Hippocampal formation (tissue), 2 donors: ENCODE measurements around the gene TMEM163.
"Not testable (repeated sequence)": the region's sequence is repeated elsewhere in the genome, so short reads cannot be mapped to it uniquely, and the experiment has no call there.

Experiments used
- DNase-seq, 2 donors: peaks; one replicate each; lab custom pipeline; 2025; lab: John Stamatoyannopoulos, UW

The TMEM163 gene

GRCh38 chr2:134621939-134622705 lies 96.7 kb downstream of the TMEM163 start:
- no peak for DNase-seq

DNA sequence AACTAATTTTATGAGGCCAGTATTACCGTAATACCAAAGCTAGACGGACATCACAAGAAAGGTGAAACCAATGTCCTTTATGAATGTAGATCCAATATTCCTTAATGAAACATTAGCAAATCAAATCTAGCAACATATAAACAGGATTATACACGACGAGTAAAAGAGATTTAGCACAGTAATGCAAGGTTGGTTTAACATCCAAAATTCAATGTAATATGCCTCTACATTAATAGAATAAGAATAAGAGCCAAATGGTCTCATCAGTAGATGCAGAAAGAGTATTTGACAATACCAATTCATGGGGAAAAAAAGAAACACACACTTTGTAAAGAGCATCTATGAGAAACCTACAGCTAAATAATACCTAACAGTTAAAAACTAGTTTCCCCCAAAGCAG lies 99.5 kb downstream of the TMEM163 start:
- no peak for DNase-seq

GRCh38 chr2:134615480-134615879 lies 103.3 kb downstream of the TMEM163 start:
- DNase-seq: not testable (repeated sequence)

DNA sequence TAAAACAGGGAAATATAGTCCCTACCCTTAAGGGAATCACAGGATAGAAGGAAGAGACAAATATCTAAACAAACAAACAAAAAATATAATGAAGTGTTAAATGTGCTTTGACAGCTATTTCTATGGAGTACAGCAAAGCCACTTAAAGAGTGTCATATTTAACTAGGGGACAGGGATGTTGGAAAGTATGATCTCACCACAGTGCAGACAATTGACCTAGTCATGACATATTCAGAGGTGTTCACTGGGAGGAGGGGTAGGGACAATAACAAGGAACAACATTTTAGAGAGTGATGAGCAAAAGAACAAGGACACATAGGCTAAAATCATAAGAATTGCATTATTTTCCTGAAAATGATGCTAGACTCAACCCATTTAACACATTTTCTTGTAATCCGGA lies 107.5 kb downstream of the TMEM163 start:
- DNase-seq: no peak

DNA sequence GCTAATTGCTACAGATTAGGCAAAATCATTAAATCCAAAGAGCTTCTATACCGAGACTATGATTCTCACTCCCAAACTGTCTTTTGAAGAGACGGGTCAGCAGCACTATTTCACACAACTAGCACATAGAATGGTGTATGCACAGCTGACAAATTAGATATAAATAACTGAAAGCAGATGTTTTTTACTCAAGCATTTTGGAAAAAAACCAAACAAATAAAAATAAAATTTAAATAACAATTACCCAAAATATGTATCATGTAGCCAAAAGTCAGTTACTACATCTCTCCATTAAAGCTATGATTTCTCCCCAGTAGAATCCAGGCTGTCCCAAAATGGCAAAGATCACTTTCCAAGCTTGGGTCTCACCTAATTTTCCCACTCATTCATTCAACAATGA lies 107.9 kb downstream of the TMEM163 start:
- DNase-seq: no peak

DNA sequence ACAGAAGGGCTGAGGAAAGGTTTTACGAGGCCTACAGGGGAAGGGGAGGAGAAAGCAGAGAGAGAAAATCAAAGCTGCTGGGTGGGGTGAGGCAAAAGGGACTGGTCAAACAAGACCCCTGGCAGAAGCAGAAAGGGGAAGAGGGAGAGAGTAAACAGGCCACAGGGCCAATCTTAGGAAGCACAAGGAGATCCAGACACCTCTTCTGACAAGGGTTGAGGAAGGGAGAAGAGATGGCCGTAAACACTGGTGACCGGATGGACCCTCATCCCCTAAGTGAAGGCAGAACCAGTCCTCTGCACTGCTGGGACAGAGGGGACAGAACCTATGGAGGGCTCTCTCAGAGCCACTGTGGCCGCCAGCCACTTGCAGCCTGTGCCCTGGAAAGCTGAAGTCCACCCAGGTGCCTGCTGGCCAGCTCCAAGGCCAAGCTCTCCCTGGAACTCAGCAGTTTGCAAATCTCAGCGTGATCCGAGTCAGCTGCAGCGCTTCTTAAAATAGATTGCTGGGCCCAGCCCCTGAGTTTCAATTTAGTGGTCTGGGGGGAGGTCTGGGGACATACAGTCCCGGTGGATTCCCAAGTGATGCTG lies 108.8 kb downstream of the TMEM163 start:
- DNase-seq: no peak

DNA sequence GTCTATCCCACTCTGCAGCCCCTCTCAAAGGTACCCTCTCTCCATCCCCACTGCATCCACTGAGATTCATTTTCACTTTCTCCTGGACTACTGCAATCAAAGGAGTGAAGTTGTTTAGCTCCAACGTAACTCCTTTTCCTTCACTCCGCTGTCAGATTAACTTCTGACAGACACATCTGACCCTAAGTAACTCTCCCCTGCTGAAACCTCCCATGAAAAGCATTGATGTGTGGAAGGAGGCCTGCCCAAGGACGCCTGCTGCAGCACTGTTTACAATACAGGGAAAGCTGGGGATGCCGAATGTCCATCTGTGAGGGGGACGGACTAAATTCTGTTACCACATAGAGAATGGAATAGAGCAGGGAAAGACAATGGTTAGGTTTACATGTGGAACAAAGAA lies 114.8 kb downstream of the TMEM163 start:
- DNase-seq: no peak

GRCh38 chr2:134602666-134603065 lies 116.1 kb downstream of the TMEM163 start:
- DNase-seq: no peak

GRCh38 chr2:134601264-134601663 lies 117.5 kb downstream of the TMEM163 start:
- DNase-seq: no peak

DNA sequence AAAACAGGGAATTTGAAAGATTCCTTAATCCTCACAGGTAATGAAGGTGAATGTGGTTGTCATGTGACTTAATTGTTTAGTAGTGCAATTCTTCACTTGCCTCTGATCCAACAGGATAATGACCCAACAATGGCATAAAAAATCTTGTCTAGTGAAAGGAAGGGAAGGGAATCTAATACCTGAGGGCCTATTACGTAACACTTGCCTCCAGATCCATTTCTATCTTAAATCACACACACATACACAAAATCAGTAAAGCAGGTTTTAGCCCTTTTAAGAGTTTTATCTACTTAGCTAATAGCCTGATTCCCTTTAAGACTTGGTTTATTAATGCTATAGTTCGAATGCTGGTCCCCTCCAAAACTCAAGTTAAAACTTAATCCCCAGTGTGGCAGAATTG lies 118.6 kb downstream of the TMEM163 start:
- no peak for DNase-seq

DNA sequence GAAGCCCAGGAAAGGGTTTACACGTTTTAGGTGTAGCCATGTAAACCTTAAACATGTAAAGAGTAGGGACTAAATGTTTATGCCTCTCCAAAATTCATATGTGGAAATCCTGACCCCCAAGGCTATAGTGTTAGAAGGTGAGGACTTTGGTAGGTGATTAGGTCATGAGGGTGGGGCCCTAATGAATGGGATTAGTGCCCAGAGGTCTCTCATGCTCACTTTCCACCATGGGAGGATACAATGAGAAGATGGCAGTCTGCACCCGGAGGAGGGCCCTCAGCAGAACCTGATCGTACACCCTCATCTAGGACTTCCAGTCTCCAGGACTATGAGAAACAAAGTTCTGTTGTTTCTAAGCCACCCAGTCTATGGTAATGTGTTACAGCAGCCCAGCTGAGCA lies 119.6 kb downstream of the TMEM163 start:
- DNase-seq: no peak

- no peak for DNase-seq
Observed at GRCh38 chr2:134594399-134594798, 124.4 kb downstream of the TMEM163 start.

DNA sequence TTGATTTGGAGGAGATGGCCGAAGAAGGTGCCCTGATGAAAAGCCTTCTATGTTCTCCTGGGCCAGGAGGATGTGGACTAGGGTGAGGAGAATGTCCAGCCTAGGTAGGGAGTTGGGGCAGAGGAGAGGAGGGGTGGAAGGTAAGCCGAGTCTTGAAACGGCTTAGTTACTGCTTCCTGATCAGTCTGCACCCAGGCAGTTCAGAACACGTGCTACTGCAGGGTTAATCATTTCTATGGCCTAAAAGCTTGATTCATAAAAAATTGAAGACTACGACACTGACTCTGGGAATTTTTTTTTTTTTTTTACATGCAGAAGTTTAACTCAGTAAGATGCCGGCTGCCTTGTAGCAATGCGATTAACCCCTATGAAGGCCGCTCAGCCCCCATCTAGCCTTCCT lies 125.3 kb downstream of the TMEM163 start:
- DNase-seq: no peak

DNA sequence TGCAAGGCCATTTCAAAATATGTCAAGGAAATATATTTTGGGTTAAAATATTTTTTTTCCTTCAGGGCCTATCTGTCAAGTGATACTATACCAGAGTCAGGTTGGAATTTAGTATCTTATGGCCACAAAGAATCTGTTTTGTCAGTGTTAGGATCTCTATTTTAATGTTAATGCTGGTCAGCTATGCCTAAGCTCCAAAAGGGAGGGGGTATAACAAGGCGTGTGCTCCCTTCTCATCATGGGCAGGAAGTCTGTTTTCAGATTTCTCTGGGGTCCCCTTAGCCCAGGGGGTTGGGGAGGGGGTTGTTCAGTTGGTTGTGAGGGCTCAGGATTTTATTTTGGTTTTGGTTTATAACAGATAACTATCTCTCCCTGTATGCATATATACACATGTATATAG lies 126.4 kb downstream of the TMEM163 start:
- DNase-seq: no peak

GRCh38 chr2:134591526-134591925 lies 127.3 kb downstream of the TMEM163 start:
- DNase-seq: no peak

DNA sequence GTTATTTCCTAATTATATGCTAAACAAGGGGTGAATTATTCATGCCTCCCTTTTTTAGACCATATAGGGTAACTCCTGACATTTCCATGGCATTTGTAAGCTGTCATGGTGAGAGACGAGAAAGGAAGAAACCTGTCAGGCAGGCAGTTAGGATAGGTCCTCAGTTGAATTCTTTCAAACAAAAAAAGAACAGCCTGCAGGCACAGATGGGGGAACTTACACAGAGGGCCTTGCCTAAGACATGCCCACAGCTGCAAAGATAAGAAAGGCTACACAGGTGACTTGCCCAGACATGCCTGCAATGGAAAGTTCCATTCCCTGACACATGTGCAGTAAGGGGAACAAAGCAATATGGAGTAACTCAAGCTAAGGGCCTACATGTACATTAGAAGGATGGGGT lies 128.1 kb downstream of the TMEM163 start:
- DNase-seq: no peak

DNA sequence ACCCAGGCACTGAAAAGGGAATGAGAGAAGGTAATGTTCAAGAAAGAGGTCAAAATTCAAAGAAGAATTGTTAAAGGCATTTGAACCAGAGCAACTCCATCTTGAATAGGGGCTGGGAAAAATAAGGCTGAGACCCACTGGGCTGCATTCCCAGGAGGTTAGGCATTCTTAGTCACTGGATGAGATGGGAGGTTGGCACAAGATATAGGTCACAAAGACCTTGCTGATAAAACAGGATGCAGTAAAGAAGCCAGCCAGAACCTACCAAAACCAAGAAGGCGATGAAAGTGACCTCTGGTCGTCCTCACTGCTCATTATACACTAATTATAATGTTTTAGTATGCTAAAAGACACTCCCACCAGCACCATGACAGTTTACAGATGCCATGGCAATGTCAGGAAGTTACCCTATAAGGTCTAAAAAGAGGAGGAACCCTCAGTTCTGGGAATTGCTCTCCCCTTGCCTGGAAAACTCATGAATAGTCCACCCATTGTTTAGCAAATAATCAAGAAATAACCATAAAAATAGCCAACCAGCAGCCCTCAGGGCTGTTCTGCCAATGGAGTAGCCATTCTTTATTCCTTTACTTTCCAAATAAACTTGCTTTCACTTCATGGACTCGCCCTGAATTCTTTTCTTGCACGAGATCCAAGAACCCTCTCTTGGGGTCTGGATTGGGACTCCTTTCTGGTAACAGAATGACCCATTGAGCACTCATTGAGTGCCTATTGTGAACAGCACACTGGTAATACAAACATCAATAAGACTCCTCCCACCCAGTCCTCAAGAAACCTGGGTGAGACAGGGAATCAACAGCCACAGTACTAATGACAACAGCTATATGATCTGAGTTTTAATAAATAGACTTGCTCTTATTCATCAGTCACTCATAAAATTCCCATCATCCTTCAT lies 129.4 kb downstream of the TMEM163 start:
- not testable (repeated sequence) for DNase-seq

- no peak for DNase-seq
Observed at GRCh38 chr2:134588556-134588955, 130.2 kb downstream of the TMEM163 start.

DNA sequence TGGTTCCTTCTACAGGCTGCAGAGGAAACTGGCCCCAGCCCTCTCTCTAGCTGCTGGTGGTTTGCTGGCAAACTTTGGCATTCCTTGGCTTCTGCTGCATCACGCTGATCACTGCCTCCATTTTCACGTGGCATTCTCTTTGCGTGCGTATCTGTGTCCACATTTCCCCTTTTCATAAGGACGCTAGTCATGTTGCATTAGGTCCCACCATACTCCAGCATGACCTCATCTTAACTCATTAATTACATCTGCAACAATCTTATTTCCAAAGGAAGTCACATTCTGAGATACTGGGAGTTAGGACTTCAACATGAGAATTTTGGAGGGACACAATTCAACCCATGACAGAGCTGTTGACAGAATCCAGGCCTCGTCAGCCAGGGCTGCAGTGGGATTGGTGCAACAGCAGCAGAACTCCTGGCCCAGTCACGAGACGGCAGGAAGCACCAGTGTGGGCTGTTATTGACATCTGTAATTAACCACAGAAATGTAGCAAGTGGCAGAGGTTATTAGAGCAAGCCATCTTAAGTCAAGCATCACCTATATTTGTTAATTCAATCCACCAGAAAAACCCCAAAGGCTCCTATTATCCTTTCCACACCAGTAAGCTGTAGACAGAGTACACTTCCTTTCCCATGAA lies 132.4 kb downstream of the TMEM163 start:
- DNase-seq: no peak

- no peak for DNase-seq
Observed at GRCh38 chr2:134583997-134584520, 134.7 kb downstream of the TMEM163 start.

DNA sequence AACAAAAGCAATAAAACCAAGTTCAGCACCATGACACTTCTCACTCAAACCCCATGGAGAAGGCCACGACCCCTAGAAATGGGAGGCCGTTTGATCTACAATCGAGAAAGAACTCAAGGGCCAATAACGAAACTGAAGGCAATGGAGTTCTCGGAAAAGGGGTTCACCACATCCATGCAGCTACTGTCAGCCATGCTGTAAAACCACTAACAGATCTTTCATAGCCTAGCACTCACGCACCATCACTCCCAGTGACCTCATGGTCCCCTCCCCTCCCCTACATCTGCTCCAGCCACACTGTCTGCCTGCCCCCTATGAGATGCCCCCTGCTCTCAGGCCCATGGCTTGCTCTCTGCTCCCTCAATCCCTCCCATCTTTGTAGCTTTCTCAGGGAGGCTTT lies 135.3 kb downstream of the TMEM163 start:
- DNase-seq: no peak

- no peak for DNase-seq
Observed at GRCh38 chr2:134582547-134582899, 136.3 kb downstream of the TMEM163 start.
